Islet precursor cell (in vitro differentiated cells): ENCODE data around the gene DCTN4.
"Not testable (repeated sequence)": the region's sequence is repeated elsewhere in the genome, so short reads cannot be mapped to it uniquely, and the experiment has no call there.

Experiments
- DNase-seq: peaks from one replicate; pipeline ENCODE4 v3.0.0-alpha.2; 2018

The DCTN4 gene

GRCh38 chr5:150758531-150759333, at the start of gene DCTN4:
Gene DCTN4, minus strand, starts transcription at chr5:150759017. Its CDS starts 24 bp downstream, at chr5:150758993.
- DNase-seq, result peak; percentile 98

- no peak for DNase-seq
Observed at GRCh38 chr5:150804388-150804787, 45.6 kb upstream of the DCTN4 start.

- peak; percentile 74 for DNase-seq
Observed at GRCh38 chr5:150801117-150801927, 42.5 kb upstream of the DCTN4 start.

- no peak for DNase-seq
Observed at GRCh38 chr5:150797384-150797783, 38.6 kb upstream of the DCTN4 start.

- no peak for DNase-seq
Observed at GRCh38 chr5:150794927-150795326, 36.1 kb upstream of the DCTN4 start.

- DNase-seq, result not testable (repeated sequence)
Observed at GRCh38 chr5:150793423-150793888, 34.6 kb upstream of the DCTN4 start.

- no peak for DNase-seq
Observed at GRCh38 chr5:150791536-150791935, 32.7 kb upstream of the DCTN4 start.

GRCh38 chr5:150789943-150790611, 31.3 kb upstream of the DCTN4 start:
- DNase-seq, result peak; percentile 95

GRCh38 chr5:150789450-150789849, 30.6 kb upstream of the DCTN4 start:
- no peak for DNase-seq

- no peak for DNase-seq
Observed at GRCh38 chr5:150788977-150789376, 30.2 kb upstream of the DCTN4 start.

- no peak for DNase-seq
Observed at GRCh38 chr5:150787656-150788055, 28.8 kb upstream of the DCTN4 start.

- DNase-seq, result no peak
Observed at GRCh38 chr5:150786876-150787275, 28.1 kb upstream of the DCTN4 start.

- no peak for DNase-seq
Observed at GRCh38 chr5:150785950-150786349, 27.1 kb upstream of the DCTN4 start.

- DNase-seq, result peak; percentile 94
Observed at GRCh38 chr5:150783422-150783928, 24.7 kb upstream of the DCTN4 start.

GRCh38 chr5:150782850-150783249, 24.0 kb upstream of the DCTN4 start:
- no peak for DNase-seq

GRCh38 chr5:150781706-150782614, 23.1 kb upstream of the DCTN4 start:
- DNase-seq, result peak; percentile 80

GRCh38 chr5:150780816-150781221, 22.0 kb upstream of the DCTN4 start:
- DNase-seq, result no peak

- no peak for DNase-seq
Observed at GRCh38 chr5:150780187-150780692, 21.4 kb upstream of the DCTN4 start.

- DNase-seq, result no peak
Observed at GRCh38 chr5:150779397-150780186, 20.8 kb upstream of the DCTN4 start.

- DNase-seq, result peak; percentile 93
Observed at GRCh38 chr5:150778517-150779396, 19.9 kb upstream of the DCTN4 start, which contains the start of gene SMIM3. Gene SMIM3, plus strand, starts transcription at chr5:150778757. Its CDS starts 16,684 bp downstream, at chr5:150795441.
